MCF 10A (cell line): Measurements from ENCODE around the gene CFTR. TPM values are rescaled to one million over a fixed set of nuclear protein-coding genes. Genes with fewer than 3 reads are reported as not detected.

Experiments used
- BruUV-seq: library from RNA; stranded (reverse); fragments of 400-500 nt; replicated peaks from 2 replicates; lab custom pipeline; 2021; lab: Mats Ljungman, UMichigan
- CTCF ChIA-PET: fragments of 300-600 bp; sonication (Branson Sonifier 250); formaldehyde crosslinking; extraction: SDS; loops from one replicate; lab custom pipeline; 2021; ENCODE audit warnings: antibody characterized with exemption, inconsistent platforms; lab: Yijun Ruan, JAX
- POLR2A ChIA-PET: fragments of 300-600, 350-650 bp; sonication (Branson Sonifier 250); formaldehyde crosslinking; extraction: SDS; loops from one replicate; lab custom pipeline; 2020; ENCODE audit warnings: antibody characterized with exemption, inconsistent platforms; lab: Yijun Ruan, JAX
- DNase-seq: peaks from one replicate; pipeline ENCODE4 v3.0.0-alpha.2; 2018; ENCODE audit not compliant: unreplicated experiment
- H3K27ac Mint-ChIP-seq: one replicate; pipeline ENCODE4 v1.8.0; 2022; ENCODE audit warnings: mild to moderate bottlenecking, low read depth, mixed read lengths; ENCODE audit not compliant: unreplicated experiment
- H3K27me3 Mint-ChIP-seq: one replicate; pipeline ENCODE4 v1.8.0; 2022; ENCODE audit warnings: mixed read lengths; ENCODE audit not compliant: insufficient read depth, unreplicated experiment
- H3K36me3 Mint-ChIP-seq: one replicate; pipeline ENCODE4 v1.8.0; 2022; ENCODE audit warnings: mild to moderate bottlenecking, moderate library complexity, mixed read lengths; ENCODE audit not compliant: insufficient read depth, unreplicated experiment
- H3K4me1 Mint-ChIP-seq: one replicate; pipeline ENCODE4 v1.8.0; 2022; ENCODE audit warnings: mixed read lengths; ENCODE audit not compliant: insufficient read depth, unreplicated experiment
- H3K4me3 Mint-ChIP-seq: one replicate; pipeline ENCODE4 v1.8.0; 2022; ENCODE audit warnings: mild to moderate bottlenecking, moderate library complexity, mixed read lengths; ENCODE audit not compliant: unreplicated experiment
- H3K9me3 Mint-ChIP-seq: one replicate; pipeline ENCODE4 v1.8.0; 2022; ENCODE audit warnings: mixed read lengths; ENCODE audit not compliant: unreplicated experiment
- CTCF ChIP-seq: fragments of 200-600 bp; IDR thresholded peaks from one replicate; pipeline ENCODE4 v1.8.0; 2022; ENCODE audit warnings: antibody characterized with exemption, mild to moderate bottlenecking; ENCODE audit not compliant: unreplicated experiment
- intact Hi-C: fragments of 100-400 bp; cut with micrococcal nuclease; formaldehyde crosslinking; loops from 2 replicates; pipeline ENCODE4 v1.14.1; 2022
- total RNA-seq: library from RNA; stranded (reverse); gene quantifications from 2 replicates; pipeline ENCODE4 v1.2.3, GENCODE V29; 2022

The CFTR gene
- total RNA-seq, 1 experiment from 2014 or later: not detected

GRCh38 chr7:117661328-117661727 lies 181.5 kb downstream of the CFTR start:
- ChIA-PET CTCF (interaction anchor here (1.3 kb wide), 1 partner anchor 12 kb away, joined by 7 read pairs; no protein-coding TSS in a partner anchor), POLR2A (no interaction called here)
- Mint-ChIP-seq H3K27me3 (peaks cover 16% of the 10 kb centered on the region), H3K27ac (no peak overlapping the region), H3K4me1 (no peaks in the 10 kb centered on the region), H3K9me3 (no peaks in the 10 kb centered on the region), H3K36me3 (no peaks in the 10 kb centered on the region), H3K4me3 (no peak overlapping the region)
- TF ChIP-seq CTCF: no peak
- intact Hi-C loops: no loop called here
- DNase-seq: no peak
- BruUV-seq: no TSS peak

GRCh38 chr7:117664047-117664446 lies 184.2 kb downstream of the CFTR start:
- no peak for DNase-seq
- intact Hi-C loops: no loop called here
- peaks cover 43% of the 10 kb centered on the region for H3K27me3 Mint-ChIP-seq
- ChIA-PET CTCF (interaction anchor here (0.9 kb wide), 1 partner anchor 487 kb away, joined by 3 read pairs; no protein-coding TSS in a partner anchor), POLR2A (no interaction called here)
- no TSS peak for BruUV-seq
- no peak for TF ChIP-seq CTCF
- no peak overlapping the region for H3K4me3 Mint-ChIP-seq
- no peaks in the 10 kb centered on the region for H3K9me3 Mint-ChIP-seq
- no peak overlapping the region for H3K27ac Mint-ChIP-seq
- no peaks in the 10 kb centered on the region for H3K36me3 Mint-ChIP-seq
- H3K4me1 Mint-ChIP-seq: no peaks in the 10 kb centered on the region

GRCh38 chr7:117665368-117665767 lies 185.5 kb downstream of the CFTR start:
- no TSS peak for BruUV-seq
- Mint-ChIP-seq H3K9me3 (no peaks in the 10 kb centered on the region), H3K4me3 (no peak overlapping the region), H3K36me3 (no peaks in the 10 kb centered on the region), H3K27ac (no peak overlapping the region), H3K27me3 (peaks cover 56% of the 10 kb centered on the region), H3K4me1 (no peaks in the 10 kb centered on the region)
- intact Hi-C loops: no loop called here
- ChIA-PET POLR2A (no interaction called here), CTCF (interaction anchor here (0.6 kb wide), 1 partner anchor 1532 kb away, joined by 4 read pairs; no protein-coding TSS in a partner anchor)
- no peak for DNase-seq
- TF ChIP-seq CTCF: no peak

GRCh38 chr7:117666031-117666430 lies 186.2 kb downstream of the CFTR start:
- ChIA-PET POLR2A (no interaction called here), CTCF (no interaction called here)
- Mint-ChIP-seq H3K4me3 (no peak overlapping the region), H3K27ac (no peak overlapping the region), H3K4me1 (no peaks in the 10 kb centered on the region), H3K9me3 (no peaks in the 10 kb centered on the region), H3K27me3 (peaks cover 62% of the 10 kb centered on the region), H3K36me3 (no peaks in the 10 kb centered on the region)
- DNase-seq: no peak
- no TSS peak for BruUV-seq
- intact Hi-C loops: no loop called here
- TF ChIP-seq CTCF: no peak
